ENCODE data around the gene MUC5AC. TPM values are rescaled to one million over a fixed set of nuclear protein-coding genes. Genes with fewer than 3 reads are reported as not detected.
"Not testable (repeated sequence)": the region's sequence is repeated elsewhere in the genome, so short reads cannot be mapped to it uniquely, and the experiment has no call there.

Gene MUC5AC
- total RNA-seq, 1 donor from 2014 or later, result not detected

DNA sequence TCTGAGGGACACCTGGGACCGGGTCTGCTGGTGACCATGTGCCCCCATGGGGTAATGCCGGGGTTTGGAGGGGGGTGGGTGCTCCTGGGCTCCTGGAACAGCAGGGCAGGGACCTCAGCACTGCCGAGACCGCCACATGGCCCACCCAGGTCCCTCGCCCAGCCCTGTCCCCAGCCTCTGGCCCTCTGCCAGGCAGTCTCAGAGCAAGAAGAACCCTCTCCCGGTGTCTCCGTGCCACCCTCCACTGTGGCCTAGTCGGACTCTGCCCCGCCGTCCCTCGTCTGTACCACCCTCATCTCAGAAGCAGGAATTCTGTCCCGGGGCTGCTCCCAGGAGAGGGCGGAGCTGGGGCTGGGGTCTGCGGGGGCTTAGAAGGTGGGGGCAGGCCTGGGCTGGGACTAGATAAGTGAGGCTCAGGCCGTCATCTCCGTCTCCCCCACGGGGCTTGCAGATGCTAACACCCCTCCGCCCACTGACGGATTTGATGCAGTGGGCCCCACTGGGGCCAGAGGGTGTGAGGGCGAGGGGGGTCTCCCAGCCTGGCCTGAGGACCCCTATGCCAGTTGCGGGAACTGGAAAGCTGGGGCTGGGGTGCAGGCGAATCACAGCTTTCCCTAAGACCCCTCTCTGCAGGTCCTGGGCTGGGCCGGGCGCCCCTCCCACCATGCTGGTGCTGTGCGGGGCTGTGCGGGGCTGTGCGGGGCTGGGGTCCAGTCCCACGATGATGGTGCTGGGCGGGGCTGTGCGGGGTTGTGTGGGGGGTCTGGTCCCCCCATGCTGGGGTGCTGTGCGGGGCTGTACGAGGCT is 1.1 kb downstream of the MUC5AC start:
- TF ChIP-seq, protein P1, sequence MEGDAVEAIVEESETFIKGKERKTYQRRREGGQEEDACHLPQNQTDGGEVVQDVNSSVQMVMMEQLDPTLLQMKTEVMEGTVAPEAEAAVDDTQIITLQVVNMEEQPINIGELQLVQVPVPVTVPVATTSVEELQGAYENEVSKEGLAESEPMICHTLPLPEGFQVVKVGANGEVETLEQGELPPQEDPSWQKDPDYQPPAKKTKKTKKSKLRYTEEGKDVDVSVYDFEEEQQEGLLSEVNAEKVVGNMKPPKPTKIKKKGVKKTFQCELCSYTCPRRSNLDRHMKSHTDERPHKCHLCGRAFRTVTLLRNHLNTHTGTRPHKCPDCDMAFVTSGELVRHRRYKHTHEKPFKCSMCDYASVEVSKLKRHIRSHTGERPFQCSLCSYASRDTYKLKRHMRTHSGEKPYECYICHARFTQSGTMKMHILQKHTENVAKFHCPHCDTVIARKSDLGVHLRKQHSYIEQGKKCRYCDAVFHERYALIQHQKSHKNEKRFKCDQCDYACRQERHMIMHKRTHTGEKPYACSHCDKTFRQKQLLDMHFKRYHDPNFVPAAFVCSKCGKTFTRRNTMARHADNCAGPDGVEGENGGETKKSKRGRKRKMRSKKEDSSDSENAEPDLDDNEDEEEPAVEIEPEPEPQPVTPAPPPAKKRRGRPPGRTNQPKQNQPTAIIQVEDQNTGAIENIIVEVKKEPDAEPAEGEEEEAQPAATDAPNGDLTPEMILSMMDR (IDR thresholded peaks at IDR 0.05; ENCODE audit: insufficient read depth, low read length, poor library complexity, severe bottlenecking), result no peak
- H3K36me3 ChIP-seq (ENCODE audit: control insufficient read depth, insufficient read depth, low read length), result no peaks in the 10 kb centered on the region
- no peak for DNase-seq (ENCODE audit: low read depth)
- no peak overlapping the region for H3K4me3 ChIP-seq (ENCODE audit: low read depth, low read length)
- H3K27me3 ChIP-seq (ENCODE audit: control insufficient read depth, insufficient read depth, low read length), result no peaks in the 10 kb centered on the region

DNA sequence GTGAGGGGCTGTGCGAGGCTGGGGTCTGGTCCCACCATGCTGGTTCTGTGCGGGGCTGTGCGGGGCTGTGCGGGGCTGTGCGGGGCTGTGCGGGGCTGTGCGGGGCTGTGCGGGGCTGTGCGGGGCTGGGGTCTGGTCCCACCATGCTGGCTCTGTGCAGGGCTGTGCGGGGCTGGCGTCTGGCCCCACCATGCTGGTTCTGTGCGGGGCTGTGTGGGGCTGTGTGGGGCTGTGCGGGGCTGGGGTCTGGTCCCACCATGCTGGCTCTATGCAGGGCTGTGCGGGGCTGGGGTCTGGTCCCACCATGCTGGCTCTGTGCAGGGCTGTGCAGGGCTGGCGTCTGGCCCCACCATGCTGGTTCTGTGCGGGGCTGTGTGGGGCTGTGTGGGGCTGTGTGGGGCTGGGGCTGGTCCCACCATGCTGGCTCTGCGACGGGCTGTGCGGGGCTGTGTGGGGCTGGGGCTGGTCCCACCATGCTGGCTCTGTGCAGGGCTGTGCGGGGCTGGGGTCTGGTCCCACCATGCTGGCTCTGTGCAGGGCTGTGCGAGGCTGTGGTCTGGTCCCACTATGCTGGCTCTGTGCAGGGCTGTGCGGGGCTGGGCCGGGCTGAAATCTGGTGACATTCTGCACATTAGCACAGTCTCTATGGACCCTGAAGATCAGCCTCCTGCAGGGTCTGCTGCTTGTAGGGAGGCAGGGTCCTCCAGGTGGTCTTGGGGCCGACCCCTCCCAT is 1.9 kb downstream of the MUC5AC start:
- not testable (repeated sequence) for DNase-seq (ENCODE audit: low read depth); H3K4me3 ChIP-seq (ENCODE audit: low read depth, low read length); H3K27me3 ChIP-seq (ENCODE audit: control insufficient read depth, insufficient read depth, low read length); H3K36me3 ChIP-seq (ENCODE audit: control insufficient read depth, insufficient read depth, low read length)

DNA sequence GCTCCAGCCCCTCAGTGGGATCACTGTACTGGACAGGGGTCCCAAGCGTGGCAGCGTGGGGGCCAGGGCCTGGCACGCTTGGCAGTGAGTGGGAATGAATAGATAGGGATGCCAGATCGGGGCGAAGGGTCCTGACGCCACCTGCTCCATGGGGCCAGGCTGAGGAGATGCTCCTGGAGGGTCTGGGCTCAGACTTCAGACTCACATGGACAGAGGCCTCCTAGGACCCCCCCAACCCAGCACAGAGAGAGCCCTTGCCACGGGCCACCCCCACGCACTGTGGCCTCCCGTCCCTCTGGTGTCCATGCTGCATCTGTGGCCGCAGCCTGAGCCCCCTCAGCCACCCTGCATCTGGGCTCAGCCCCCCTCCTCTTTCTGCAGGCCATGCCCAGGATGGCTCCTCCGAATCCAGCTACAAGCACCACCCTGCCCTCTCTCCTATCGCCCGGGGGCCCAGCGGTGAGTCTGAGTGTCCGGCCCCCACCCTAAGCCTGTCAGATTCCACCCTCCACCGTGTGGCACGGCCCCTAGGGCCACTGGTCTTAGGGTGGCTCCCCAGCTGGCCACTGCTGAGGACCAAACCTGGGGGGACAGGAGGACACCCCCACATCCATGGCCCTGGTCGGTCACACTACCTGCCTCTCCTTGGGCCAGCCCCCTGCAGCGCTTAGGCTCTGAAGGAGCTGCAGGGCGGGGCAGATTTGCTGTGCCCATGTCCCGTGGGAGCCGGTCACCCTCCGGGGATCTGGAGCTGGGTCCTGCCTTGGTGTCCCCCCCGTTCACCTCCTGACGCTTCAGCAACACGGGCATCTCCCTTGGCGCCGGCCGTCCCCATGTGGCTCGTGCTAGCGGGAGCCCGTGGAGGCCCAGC is 2.7 kb downstream of the MUC5AC start:
- Histone ChIP-seq H3K36me3 (ENCODE audit: control insufficient read depth, insufficient read depth, low read length) (no peaks in the 10 kb centered on the region), H3K4me3 (ENCODE audit: low read depth, low read length) (no peak overlapping the region), H3K27me3 (ENCODE audit: control insufficient read depth, insufficient read depth, low read length) (no peaks in the 10 kb centered on the region)
- TF ChIP-seq, protein P1 (IDR thresholded peaks at IDR 0.05; ENCODE audit: insufficient read depth, low read length, poor library complexity, severe bottlenecking), result no peak
- no peak for DNase-seq (ENCODE audit: low read depth)

DNA sequence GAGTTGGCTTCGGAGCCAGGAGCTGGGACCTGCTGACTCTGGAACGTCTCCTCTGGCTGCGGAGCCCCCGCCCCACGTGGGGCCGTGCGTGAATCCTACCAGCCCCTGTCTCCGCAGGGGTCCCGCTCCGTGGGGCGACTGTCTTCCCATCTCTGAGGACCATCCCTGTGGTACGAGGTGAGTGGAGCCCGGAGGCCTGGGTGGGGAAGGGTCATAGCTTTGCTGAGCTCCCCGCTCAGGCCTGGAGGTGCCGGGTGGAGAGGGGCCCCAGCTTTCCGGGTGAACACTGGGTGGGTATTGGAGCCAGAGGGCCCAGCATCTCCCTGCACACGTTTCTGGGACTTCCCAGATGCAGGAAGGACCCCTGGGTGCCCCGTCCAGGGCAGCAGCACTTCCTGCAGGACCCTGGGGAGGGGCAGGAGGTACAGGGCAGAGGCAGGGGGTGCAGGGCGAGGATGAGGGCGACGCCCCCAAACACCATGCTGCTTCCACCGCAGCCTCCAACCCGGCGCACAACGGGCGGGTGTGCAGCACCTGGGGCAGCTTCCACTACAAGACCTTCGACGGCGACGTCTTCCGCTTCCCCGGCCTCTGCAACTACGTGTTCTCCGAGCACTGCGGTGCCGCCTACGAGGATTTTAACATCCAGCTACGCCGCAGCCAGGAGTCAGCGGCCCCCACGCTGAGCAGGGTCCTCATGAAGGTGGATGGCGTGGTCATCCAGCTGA is 3.8 kb downstream of the MUC5AC start:
- Histone ChIP-seq H3K4me3 (ENCODE audit: low read depth, low read length) (no peak overlapping the region), H3K27me3 (ENCODE audit: control insufficient read depth, insufficient read depth, low read length) (no peaks in the 10 kb centered on the region), H3K36me3 (ENCODE audit: control insufficient read depth, insufficient read depth, low read length) (no peaks in the 10 kb centered on the region)
- no peak for DNase-seq (ENCODE audit: low read depth)
- TF ChIP-seq, protein P1 (IDR thresholded peaks at IDR 0.05; ENCODE audit: insufficient read depth, low read length, poor library complexity, severe bottlenecking), result no peak

DNA sequence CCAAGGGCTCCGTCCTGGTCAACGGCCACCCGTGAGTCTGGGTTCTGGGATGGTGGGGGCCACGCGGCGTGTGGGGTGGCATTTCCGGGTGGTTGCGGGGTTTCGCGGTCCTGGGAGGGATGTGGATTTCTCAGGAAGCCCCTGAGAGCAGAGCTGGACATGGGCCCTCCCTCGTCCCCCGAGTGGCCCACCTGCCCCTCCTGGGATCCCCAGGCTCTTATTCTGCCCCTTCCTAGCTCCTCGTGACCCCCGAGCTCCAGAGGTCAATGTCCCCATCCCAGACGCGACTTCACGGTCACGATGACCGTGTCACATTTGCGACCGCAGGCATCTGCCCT is 4.4 kb downstream of the MUC5AC start:
- TF ChIP-seq, protein P1 (IDR thresholded peaks at IDR 0.05; ENCODE audit: insufficient read depth, low read length, poor library complexity, severe bottlenecking), result no peak
- no peaks in the 10 kb centered on the region for H3K27me3 ChIP-seq (ENCODE audit: control insufficient read depth, insufficient read depth, low read length)
- H3K36me3 ChIP-seq (ENCODE audit: control insufficient read depth, insufficient read depth, low read length), result no peaks in the 10 kb centered on the region
- no peak for DNase-seq (ENCODE audit: low read depth)
- no peak overlapping the region for H3K4me3 ChIP-seq (ENCODE audit: low read depth, low read length)

Data from kidney epithelial cell (primary cell).